Stomach (tissue), 9 donors: ENCODE data around the gene RAB3C. TPM values are rescaled to one million over a fixed set of nuclear protein-coding genes. Genes with fewer than 3 reads are reported as not detected.
A peak's percentile ranks its signal among the peaks of the same experiment; 100 is the strongest.

Source experiments
- DNase-seq, 2 donors: peaks; one replicate each; pipeline versions ENCODE4 v3.0.0 to v3.0.0-alpha.2; 2013 to 2019
- H3K27ac ChIP-seq, 5 donors: fragments of 200-600 bp in 4 of 5; sonication (generic) in 4 of 5; one replicate each; pipeline ENCODE4 v1.5.1; 2013 to 2019; ENCODE audit warnings: mild to moderate bottlenecking in 1 of 5, moderate library complexity in 1 of 5
- H3K27me3 ChIP-seq, 3 donors: fragments of 200-600 bp; sonication (generic); one replicate each; pipeline ENCODE4 v1.5.1; 2017 to 2019; ENCODE audit warnings: mixed run types in 1 of 3
- H3K36me3 ChIP-seq, 4 donors: fragments of 200-600 bp; sonication (generic); 1 replicate in 3 of 4; 2 replicates in 1 of 4; pipeline ENCODE4 v1.5.1; 2016 to 2019
- H3K4me1 ChIP-seq, 4 donors: fragments of 200-600 bp; sonication (generic); one replicate each; pipeline ENCODE4 v1.5.1; 2016 to 2019
- H3K4me3 ChIP-seq, 4 donors: fragments of 200-600 bp; sonication (generic) in 3 of 4; one replicate each; pipeline ENCODE4 v1.5.1; 2016 to 2019; ENCODE audit warnings: mild to moderate bottlenecking in 1 of 4
- H3K9me3 ChIP-seq, 4 donors: fragments of 200-600 bp; sonication (generic); one replicate each; pipeline ENCODE4 v1.5.1; 2016 to 2019
- EP300 ChIP-seq: sonication (generic); formaldehyde crosslinking; IDR thresholded peaks from one replicate; pipeline ENCODE4 v1.6.1; 2017; ENCODE audit warnings: antibody characterized with exemption
- POLR2A ChIP-seq, 4 donors: fragments of 450-650 bp; IDR thresholded peaks; one replicate each; pipeline ENCODE4 v1.6.1; 2016; ENCODE audit warnings: antibody characterized with exemption in 4 of 4, control low read depth in 2 of 4, mild to moderate bottlenecking in 1 of 4, moderate library complexity in 1 of 4
- POLR2AphosphoS5 ChIP-seq, 3 donors: sonication (generic); formaldehyde crosslinking; IDR thresholded peaks; one replicate each; pipeline ENCODE4 v1.6.1; 2016; ENCODE audit warnings: antibody characterized with exemption in 3 of 3
- WGBS, 5 donors: extraction: QIAGEN DNeasy Blood & Tissue Kit in 3 of 5; methylation state at CpG; one replicate each; pipeline versions ENCODE4 v1.1.5 to v1.1.7; 2013 to 2018; 5-methylcytosine and 5-hydroxymethylcytosine counted together
- intact Hi-C: fragments of 100-400 bp; cut with DNase I; formaldehyde crosslinking; loops from one replicate; pipeline ENCODE4 v1.15.1; 2023; ENCODE audit warnings: low total_unique reads
- polyA plus RNA-seq, 3 donors: library from polyadenylated mRNA; stranded (reverse); fragments of 200-250 nt; gene quantifications; one replicate each; pipeline ENCODE4 v1.2.3, GENCODE V29; 2013
- total RNA-seq, 5 donors: library from RNA; depleted of rRNA; stranded (reverse); fragments of >200 nt; gene quantifications; one replicate each; pipeline versions ENCODE4 v1.1.0 to v1.2.3, GENCODE V29; 2014 to 2016
- TF ChIP-seq, protein P1 (sequence below), 7 experiments: fragments of 450-650 bp in 4 of 7; fragments of 200-600 bp in 3 of 7; sonication (generic) in 3 of 7; IDR thresholded peaks; one replicate each; pipeline ENCODE4 v1.5.1; 2016 to 2019; ENCODE audit warnings: antibody characterized with exemption in 7 of 7, control low read depth in 2 of 7, mild to moderate bottlenecking in 1 of 7
- donor health status: healthy with polysubstance abuse.
- donor health status: Bipolar disorder and iron deficiency.
- donor health status: healthy.

The RAB3C gene
- total and polyA plus RNA-seq, 8 donors = 0.31 to 7.9 (median 2.2) TPM; not detected in 3

DNA sequence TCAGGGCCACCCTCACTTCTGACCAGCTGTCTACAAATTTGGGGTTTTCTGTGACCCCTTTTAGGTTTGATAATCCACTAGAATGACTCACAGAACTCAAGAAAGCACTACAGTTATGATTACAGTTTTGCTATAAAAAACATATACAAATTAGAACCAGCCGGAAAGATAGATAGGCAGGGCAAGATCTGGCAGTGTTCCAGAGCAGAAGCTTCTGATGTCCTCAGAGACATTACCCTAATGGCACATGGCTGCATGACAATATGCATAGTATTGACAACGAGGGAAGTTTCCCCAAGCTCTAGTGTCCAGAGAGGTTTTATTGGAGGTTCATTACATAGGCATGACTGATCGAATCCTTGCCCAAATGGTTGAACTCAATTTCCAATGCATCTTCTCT, 158.1 kb downstream of the RAB3C start:
- TF ChIP-seq, protein P1, sequence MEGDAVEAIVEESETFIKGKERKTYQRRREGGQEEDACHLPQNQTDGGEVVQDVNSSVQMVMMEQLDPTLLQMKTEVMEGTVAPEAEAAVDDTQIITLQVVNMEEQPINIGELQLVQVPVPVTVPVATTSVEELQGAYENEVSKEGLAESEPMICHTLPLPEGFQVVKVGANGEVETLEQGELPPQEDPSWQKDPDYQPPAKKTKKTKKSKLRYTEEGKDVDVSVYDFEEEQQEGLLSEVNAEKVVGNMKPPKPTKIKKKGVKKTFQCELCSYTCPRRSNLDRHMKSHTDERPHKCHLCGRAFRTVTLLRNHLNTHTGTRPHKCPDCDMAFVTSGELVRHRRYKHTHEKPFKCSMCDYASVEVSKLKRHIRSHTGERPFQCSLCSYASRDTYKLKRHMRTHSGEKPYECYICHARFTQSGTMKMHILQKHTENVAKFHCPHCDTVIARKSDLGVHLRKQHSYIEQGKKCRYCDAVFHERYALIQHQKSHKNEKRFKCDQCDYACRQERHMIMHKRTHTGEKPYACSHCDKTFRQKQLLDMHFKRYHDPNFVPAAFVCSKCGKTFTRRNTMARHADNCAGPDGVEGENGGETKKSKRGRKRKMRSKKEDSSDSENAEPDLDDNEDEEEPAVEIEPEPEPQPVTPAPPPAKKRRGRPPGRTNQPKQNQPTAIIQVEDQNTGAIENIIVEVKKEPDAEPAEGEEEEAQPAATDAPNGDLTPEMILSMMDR (IDR thresholded peaks at IDR 0.05) = no peak
- no peak for TF ChIP-seq POLR2AphosphoS5 (IDR thresholded peaks at IDR 0.05)
- TF ChIP-seq POLR2A (IDR thresholded peaks at IDR 0.05) = no peak
- TF ChIP-seq EP300 = no peak
- Histone ChIP-seq H3K4me1 (peaks cover 0 to 8% (median 3%) of the 10 kb centered on the region in 4 donors), H3K9me3 (no peaks in the 10 kb centered on the region), H3K36me3 (no peaks in the 10 kb centered on the region), H3K27me3 (no peaks in the 10 kb centered on the region), H3K4me3 (no peak overlapping the region), H3K27ac (no peak overlapping the region)
- DNase-seq = no peak
- WGBS, 5 donors = 85 to 95% (median 92%) methylated on average over 3 of the region's 3 CpGs
- intact Hi-C loops = no loop called here

DNA sequence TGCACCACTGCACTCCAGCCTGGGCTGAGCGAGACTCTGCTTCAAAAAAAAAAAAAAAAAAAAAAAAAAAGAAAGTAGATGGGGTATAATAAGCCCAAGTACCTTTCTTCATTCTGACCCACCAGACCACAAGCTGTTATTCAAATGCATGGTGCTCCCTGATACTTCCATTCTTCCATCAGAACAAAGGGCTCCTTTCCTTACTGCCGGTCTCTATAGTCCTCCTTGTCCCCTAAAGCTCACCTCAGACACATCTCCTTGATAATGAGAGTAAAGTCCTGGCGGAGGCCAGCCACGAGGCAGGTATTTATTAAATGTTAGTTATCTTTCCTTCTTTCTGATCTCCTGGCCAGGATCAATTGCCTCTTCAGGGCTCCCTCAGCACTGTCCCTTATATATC, 162.5 kb downstream of the RAB3C start:
- Histone ChIP-seq H3K4me3 (no peak overlapping the region), H3K27me3 (no peaks in the 10 kb centered on the region), H3K27ac (no peak overlapping the region), H3K36me3 (no peaks in the 10 kb centered on the region), H3K9me3 (no peaks in the 10 kb centered on the region), H3K4me1 (no peaks in the 10 kb centered on the region)
- 76 to 83% (median 81%) methylated on average over 4 of the region's 4 CpGs for WGBS, 5 donors
- no peak for DNase-seq
- intact Hi-C loops = no loop called here
- TF ChIP-seq POLR2A (IDR thresholded peaks at IDR 0.05) (no peak), EP300 (no peak), POLR2AphosphoS5 (IDR thresholded peaks at IDR 0.05) (no peak)
- TF ChIP-seq, protein P1 (IDR thresholded peaks at IDR 0.05) = no peak

DNA sequence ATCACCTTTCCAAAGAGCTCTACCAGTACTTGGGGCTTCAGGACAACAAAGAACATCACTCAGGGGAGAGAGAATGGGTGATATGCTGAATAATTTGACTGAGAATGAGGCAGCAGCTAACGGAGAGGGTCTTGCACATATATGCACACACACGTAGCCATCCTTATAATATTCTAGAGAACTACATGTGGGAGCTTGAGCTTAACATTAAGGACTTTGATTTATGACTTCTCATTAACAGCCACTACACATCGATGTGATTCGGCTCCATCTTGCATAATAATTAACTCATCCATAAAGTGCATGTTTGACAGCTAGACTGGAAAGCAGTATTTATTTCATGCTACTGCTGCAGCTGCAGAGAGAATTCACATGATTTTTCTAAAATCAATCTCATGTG, 163.4 kb downstream of the RAB3C start:
- WGBS, 5 donors = 51 to 70% (median 65%) methylated on average over 4 of the region's 4 CpGs
- intact Hi-C loops = no loop called here
- no peaks in the 10 kb centered on the region for H3K27me3 ChIP-seq
- no peak overlapping the region for H3K4me3 ChIP-seq
- no peak overlapping the region for H3K27ac ChIP-seq
- H3K36me3 ChIP-seq = no peaks in the 10 kb centered on the region
- H3K9me3 ChIP-seq = no peaks in the 10 kb centered on the region
- DNase-seq = peak in 1 of 2 donors; percentile 21
- TF ChIP-seq POLR2A (IDR thresholded peaks at IDR 0.05) (no peak), EP300 (no peak), POLR2AphosphoS5 (IDR thresholded peaks at IDR 0.05) (no peak)
- TF ChIP-seq, protein P1 (IDR thresholded peaks at IDR 0.05) = no peak
- no peaks in the 10 kb centered on the region for H3K4me1 ChIP-seq

DNA sequence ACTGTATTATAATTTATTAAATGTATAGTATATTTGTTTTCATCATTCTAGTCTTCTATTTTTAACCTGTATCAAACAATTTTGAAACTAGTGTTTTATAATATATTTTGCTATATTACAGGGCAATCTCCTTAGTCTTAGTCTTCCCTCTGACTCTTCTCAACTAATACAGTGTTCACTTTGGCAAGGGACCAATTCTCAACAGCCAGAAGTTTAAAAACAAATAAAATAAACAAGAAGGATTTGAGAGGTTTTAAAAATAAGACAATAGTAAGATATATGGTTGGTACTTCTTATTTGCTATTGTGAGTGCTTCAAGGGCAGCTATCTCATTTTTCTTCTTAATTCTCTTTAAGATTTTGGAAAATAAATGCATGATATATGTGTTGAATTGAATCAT, 167.2 kb downstream of the RAB3C start:
- no peaks in the 10 kb centered on the region for H3K27me3 ChIP-seq
- no peak for DNase-seq
- H3K27ac ChIP-seq = no peak overlapping the region
- no peaks in the 10 kb centered on the region for H3K36me3 ChIP-seq
- intact Hi-C loops = no loop called here
- no peaks in the 10 kb centered on the region for H3K4me1 ChIP-seq
- no peaks in the 10 kb centered on the region for H3K9me3 ChIP-seq
- no peak overlapping the region for H3K4me3 ChIP-seq
- no peak for TF ChIP-seq EP300
- TF ChIP-seq POLR2AphosphoS5 (IDR thresholded peaks at IDR 0.05) = no peak
- no peak for TF ChIP-seq POLR2A (IDR thresholded peaks at IDR 0.05)
- TF ChIP-seq, protein P1 (IDR thresholded peaks at IDR 0.05) = no peak
